Endothelial cell of umbilical vein (primary cell): ENCODE data around the gene ITPRIP. TPM values are rescaled to one million over a fixed set of nuclear protein-coding genes. Genes with fewer than 3 reads are reported as not detected.

Experiments
- BruUV-seq: library from RNA; stranded (reverse); fragments of 400-500 nt; replicated peaks from 2 replicates; lab custom pipeline; 2021; lab: Mats Ljungman, UMichigan
- CTCF ChIA-PET: fragments of 300-600, 350-600 bp; sonication (Branson Sonifier 250); formaldehyde crosslinking; loops from one replicate; lab custom pipeline; 2021; ENCODE audit warnings: antibody characterized with exemption, inconsistent platforms; lab: Charles Lee
- POLR2A ChIA-PET: fragments of 300-600, 350-600 bp; sonication (Branson Sonifier 250); formaldehyde crosslinking; loops from one replicate; lab custom pipeline; 2021; ENCODE audit warnings: antibody characterized with exemption, inconsistent platforms; lab: Charles Lee
- DNase-seq: peaks from one replicate; pipeline ENCODE4 v3.0.0-alpha.2; 2011; ENCODE audit warnings: low read depth, low spot score
- FAIRE-seq: peaks from 2 replicates; lab custom pipeline; 2011; peaks lifted over from hg19 to GRCh38; lab: Jason Lieb, UNC
- H2AFZ ChIP-seq: 2 replicates; pipeline ENCODE4 v1.6.0; 2012; ENCODE audit warnings: low read depth, low read length, control low read depth, inconsistent platforms
- H3K27ac ChIP-seq: 2 replicates; pipeline ENCODE4 v1.5.1; 2011; ENCODE audit warnings: low read depth, mild to moderate bottlenecking, control low read depth, low read length, moderate library complexity; ENCODE audit not compliant: insufficient read depth
- H3K27me3 ChIP-seq, 2 experiments: 2 replicates each; pipeline versions ENCODE4 v1.6.0 to v1.6.1; 2011; ENCODE audit warnings: low read length in 2 of 2, mixed read lengths in 1 of 2; ENCODE audit not compliant: control insufficient read depth in 2 of 2, insufficient read depth in 2 of 2
- H3K36me3 ChIP-seq, 2 experiments: 2 replicates in 1 of 2; 3 replicates in 1 of 2; pipeline ENCODE4 v1.5.1; 2011; ENCODE audit warnings: low read length in 2 of 2, mild to moderate bottlenecking in 1 of 2, moderate library complexity in 1 of 2; ENCODE audit not compliant: control insufficient read depth in 2 of 2, insufficient read depth in 2 of 2; ENCODE audit errors: extremely low read depth in 1 of 2
- H3K4me1 ChIP-seq: 3 replicates; pipeline ENCODE4 v1.5.1; 2011; ENCODE audit warnings: mild to moderate bottlenecking, low read length; ENCODE audit not compliant: control insufficient read depth, insufficient read depth; ENCODE audit errors: extremely low read depth
- H3K4me2 ChIP-seq: 2 replicates; pipeline ENCODE4 v1.6.1; 2011; ENCODE audit warnings: low read length, control low read depth, mixed read lengths; ENCODE audit not compliant: insufficient read depth
- H3K4me3 ChIP-seq, 3 experiments: fragments of 200-600 bp in 1 of 3; sonication (generic), shearing (Covaris generic) in 1 of 3; replicated peaks in 1 of 3; 2 replicates each; pipeline ENCODE4 v1.5.1; 2011 to 2016; ENCODE audit warnings: control low read depth in 3 of 3, low read length in 3 of 3, mild to moderate bottlenecking in 2 of 3, inconsistent platforms in 1 of 3, low read depth in 1 of 3, moderate library complexity in 1 of 3; ENCODE audit not compliant: insufficient read depth in 1 of 3
- H3K79me2 ChIP-seq: 2 replicates; pipeline ENCODE4 v1.6.0; 2012; ENCODE audit warnings: low read length, inconsistent platforms; ENCODE audit not compliant: control insufficient read depth, insufficient read depth
- H3K9ac ChIP-seq: replicated peaks from 2 replicates; pipeline ENCODE3; 2011; ENCODE audit warnings: low read length, control low read depth; ENCODE audit not compliant: insufficient read depth; ENCODE audit errors: extremely low read depth
- H3K9me1 ChIP-seq: replicated peaks from 3 replicates; pipeline ENCODE4 v1.6.0; 2011; ENCODE audit warnings: mild to moderate bottlenecking, low read length; ENCODE audit not compliant: control insufficient read depth, insufficient read depth; ENCODE audit errors: extremely low read depth
- H3K9me3 ChIP-seq: replicated peaks from 2 replicates; pipeline ENCODE4 v1.5.1; 2012; ENCODE audit warnings: low read length, inconsistent platforms; ENCODE audit not compliant: control insufficient read depth, insufficient read depth
- H4K20me1 ChIP-seq: replicated peaks from 2 replicates; pipeline ENCODE3; 2011; ENCODE audit warnings: mild to moderate bottlenecking, low read length; ENCODE audit not compliant: control insufficient read depth, insufficient read depth; ENCODE audit errors: extremely low read depth
- EZH2 ChIP-seq: IDR thresholded peaks from 2 replicates; pipeline ENCODE4 v1.6.1; 2012; ENCODE audit warnings: borderline replicate concordance, low read depth, mild to moderate bottlenecking, moderate library complexity, low read length, inconsistent platforms; ENCODE audit not compliant: severe bottlenecking
- FOS ChIP-seq: IDR thresholded peaks from 2 replicates; pipeline ENCODE4 v1.6.1; 2011; ENCODE audit warnings: mild to moderate bottlenecking, low read length, moderate library complexity, borderline replicate concordance; ENCODE audit not compliant: insufficient read depth
- GATA2 ChIP-seq: IDR thresholded peaks from 2 replicates; pipeline ENCODE4 v1.7.0; 2011; ENCODE audit warnings: low read depth, mild to moderate bottlenecking, moderate library complexity, mixed read lengths, low read length; ENCODE audit not compliant: insufficient read length, insufficient read depth
- JUN ChIP-seq: IDR thresholded peaks from 2 replicates; pipeline ENCODE4 v1.6.1; 2011; ENCODE audit warnings: borderline replicate concordance, low read depth; ENCODE audit not compliant: insufficient read length, insufficient read depth
- MYC ChIP-seq: IDR thresholded peaks from one replicate; pipeline ENCODE4 v1.6.1; 2011; ENCODE audit warnings: mild to moderate bottlenecking, low read depth, low read length
- POLR2A ChIP-seq: IDR thresholded peaks from 2 replicates; pipeline ENCODE4 v1.6.1; 2012; ENCODE audit warnings: low read depth, mild to moderate bottlenecking, control low read depth, low read length
- POLR2AphosphoS5 ChIP-seq: IDR thresholded peaks from 2 replicates; pipeline ENCODE4 v1.6.1; 2012; ENCODE audit warnings: low read depth, mild to moderate bottlenecking, control low read depth, low read length, moderate library complexity; ENCODE audit not compliant: insufficient read depth
- dilution Hi-C: fragments of 300-500 bp; cut with MboI; formaldehyde crosslinking; loops from one replicate; pipeline ENCODE4 v1.15.0; 2019; ENCODE audit warnings: low sequenced_read_pairs; ENCODE audit not compliant: extremely low pct_ligation_motif_present
- intact Hi-C: fragments of 100-400 bp; cut with micrococcal nuclease; formaldehyde crosslinking; loops from one replicate; pipeline ENCODE4 v1.10.0; 2022
- polyA plus RNA-seq, 4 experiments: library from polyadenylated mRNA; depleted of rRNA in 3 of 4; stranded (reverse) in 3 of 4; unstranded in 1 of 4; fragments of >200 nt; gene quantifications; 2 replicates each; pipeline versions ENCODE4 v1.2.1 to v1.2.3, GENCODE V29; 2011 to 2012; ENCODE audit warnings: missing spikeins in 1 of 4
- total RNA-seq: library from RNA; stranded (reverse); gene quantifications from 2 replicates; pipeline ENCODE4 v1.2.3, GENCODE V29; 2021
- TF ChIP-seq, protein P1 (sequence below), 2 donors: IDR thresholded peaks; 1 replicate in 1 of 2; 2 replicates in 1 of 2; pipeline ENCODE4 v1.5.1; 2011; ENCODE audit warnings: low read length in 2 of 2, mild to moderate bottlenecking in 2 of 2, moderate library complexity in 2 of 2, control low read depth in 1 of 2, inconsistent platforms in 1 of 2, low read depth in 1 of 2; ENCODE audit not compliant: insufficient read depth in 1 of 2; ENCODE audit errors: extremely low read depth in 1 of 2
- TF ChIP-seq, protein P2 (sequence below): IDR thresholded peaks from 2 replicates; pipeline ENCODE4 v1.6.1; 2011; ENCODE audit not compliant: insufficient read depth, insufficient read length

Gene ITPRIP
- total and polyA plus RNA-seq, 2 donors (not counting 3 experiments of a cell fraction or from before 2014, with no cell fraction given), result 31.4 to 33.2 TPM

GRCh38 chr10:104323085-104323484 lies 15.2 kb downstream of the ITPRIP start:
- intact Hi-C loops, result no loop called here
- DNase-seq, result no peak
- H3K9me1 ChIP-seq, result no peaks in the 10 kb centered on the region
- peaks cover 100% of the 10 kb centered on the region for H3K79me2 ChIP-seq
- POLR2A ChIA-PET, result interaction anchor here (0.6 kb wide), 1 partner anchor 13 kb away, joined by 4 read pairs; no protein-coding TSS in a partner anchor
- no peak overlapping the region for H3K27ac ChIP-seq
- no peak for FAIRE-seq
- H3K4me1 ChIP-seq, result peaks cover 50% of the 10 kb centered on the region
- H3K4me2 ChIP-seq, result no peak overlapping the region
- CTCF ChIA-PET, result interaction anchor here (1.6 to 3.2 kb wide), 3 partner anchors 11 to 30 kb away, joined by 4 to 19 read pairs (median 15); no protein-coding TSS in a partner anchor
- peaks cover 5% of the 10 kb centered on the region for H4K20me1 ChIP-seq
- H3K4me3 ChIP-seq, result no peak overlapping the region
- no peaks in the 10 kb centered on the region for H3K36me3 ChIP-seq
- no peak overlapping the region for H3K9ac ChIP-seq
- TF ChIP-seq JUN (no peak), POLR2AphosphoS5 (no peak), GATA2 (no peak), EZH2 (no peak), MYC (no peak), FOS (no peak), POLR2A (no peak)
- TF ChIP-seq, protein P1, sequence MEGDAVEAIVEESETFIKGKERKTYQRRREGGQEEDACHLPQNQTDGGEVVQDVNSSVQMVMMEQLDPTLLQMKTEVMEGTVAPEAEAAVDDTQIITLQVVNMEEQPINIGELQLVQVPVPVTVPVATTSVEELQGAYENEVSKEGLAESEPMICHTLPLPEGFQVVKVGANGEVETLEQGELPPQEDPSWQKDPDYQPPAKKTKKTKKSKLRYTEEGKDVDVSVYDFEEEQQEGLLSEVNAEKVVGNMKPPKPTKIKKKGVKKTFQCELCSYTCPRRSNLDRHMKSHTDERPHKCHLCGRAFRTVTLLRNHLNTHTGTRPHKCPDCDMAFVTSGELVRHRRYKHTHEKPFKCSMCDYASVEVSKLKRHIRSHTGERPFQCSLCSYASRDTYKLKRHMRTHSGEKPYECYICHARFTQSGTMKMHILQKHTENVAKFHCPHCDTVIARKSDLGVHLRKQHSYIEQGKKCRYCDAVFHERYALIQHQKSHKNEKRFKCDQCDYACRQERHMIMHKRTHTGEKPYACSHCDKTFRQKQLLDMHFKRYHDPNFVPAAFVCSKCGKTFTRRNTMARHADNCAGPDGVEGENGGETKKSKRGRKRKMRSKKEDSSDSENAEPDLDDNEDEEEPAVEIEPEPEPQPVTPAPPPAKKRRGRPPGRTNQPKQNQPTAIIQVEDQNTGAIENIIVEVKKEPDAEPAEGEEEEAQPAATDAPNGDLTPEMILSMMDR (IDR thresholded peaks at IDR 0.05; ENCODE audit: extremely low read depth in 1 of 2, insufficient read depth in 1 of 2, low read depth in 1 of 2, low read length in 2 of 2), result no peak
- TF ChIP-seq, protein P2, sequence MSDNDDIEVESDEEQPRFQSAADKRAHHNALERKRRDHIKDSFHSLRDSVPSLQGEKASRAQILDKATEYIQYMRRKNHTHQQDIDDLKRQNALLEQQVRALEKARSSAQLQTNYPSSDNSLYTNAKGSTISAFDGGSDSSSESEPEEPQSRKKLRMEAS, result no peak
- no peaks in the 10 kb centered on the region for H3K27me3 ChIP-seq
- no TSS peak for BruUV-seq
- dilution Hi-C loops, result no loop called here
- H2AFZ ChIP-seq, result no peak overlapping the region
- no peaks in the 10 kb centered on the region for H3K9me3 ChIP-seq
